Spinal cord (tissue), 10 donors: ENCODE measurements around the gene TRIM10. TPM values are rescaled to one million over a fixed set of nuclear protein-coding genes. Genes with fewer than 3 reads are reported as not detected.
A peak's percentile ranks its signal among the peaks of the same experiment; 100 is the strongest.
"Not testable (repeated sequence)": the region's sequence is repeated elsewhere in the genome, so short reads cannot be mapped to it uniquely, and the experiment has no call there.

ENCODE experiments used
- DNase-seq, 6 donors: peaks; one replicate each; pipeline versions ENCODE4 v3.0.0 to v3.0.0-alpha.2; 2013 to 2015; ENCODE audit warnings: low spot score in 6 of 6, low read depth in 4 of 6
- H3K27ac ChIP-seq: one replicate; pipeline ENCODE4 v1.5.1; 2013; ENCODE audit warnings: low read depth, low read length, control low read depth
- H3K27me3 ChIP-seq: one replicate; pipeline ENCODE4 v1.6.1; 2013; ENCODE audit warnings: low read length; ENCODE audit not compliant: control insufficient read depth, insufficient read depth
- H3K36me3 ChIP-seq: one replicate; pipeline ENCODE4 v1.6.1; 2013; ENCODE audit warnings: low read length; ENCODE audit not compliant: control insufficient read depth, insufficient read depth
- H3K4me1 ChIP-seq: one replicate; pipeline ENCODE4 v1.6.1; 2013; ENCODE audit warnings: low read length; ENCODE audit not compliant: control insufficient read depth, insufficient read depth
- H3K4me3 ChIP-seq: one replicate; pipeline ENCODE4 v1.5.1; 2013; ENCODE audit warnings: low read depth, low read length, control low read depth
- H3K9me3 ChIP-seq: one replicate; pipeline ENCODE4 v1.6.1; 2013; ENCODE audit warnings: low read length; ENCODE audit not compliant: control insufficient read depth, insufficient read depth
- WGBS: methylation state at CpG from one replicate; pipeline ENCODE4 v1.1.5; 2013; ENCODE audit warnings: missing lambda C conversion rate; ENCODE audit not compliant: insufficient coverage; 5-methylcytosine and 5-hydroxymethylcytosine counted together
- polyA plus RNA-seq, 2 donors: library from polyadenylated mRNA; unstranded; fragments of 120-200 nt; gene quantifications; one replicate each; pipeline ENCODE4 v1.2.1, GENCODE V29; 2013; ENCODE audit not compliant: insufficient read length in 2 of 2
- total RNA-seq, 2 donors: library from RNA; depleted of rRNA in 1 of 2; stranded (reverse); fragments of 120-200 nt in 1 of 2; fragments of >200 nt in 1 of 2; gene quantifications; one replicate each; pipeline versions ENCODE4 v1.2.3 to v1.2.4, GENCODE V29; 2013 to 2014
- donor health status: healthy.

TRIM10 gene
- total and polyA plus RNA-seq, 4 donors, result 0.14 to 2.2 (median 0.56) TPM

GRCh38 chr6:30130887-30131862 is 29.8 kb downstream of the TRIM10 start:
- 34% methylated on average over 16 of the region's 16 CpGs for WGBS
- H3K27me3 ChIP-seq, result peaks cover 56% of the 10 kb centered on the region

GRCh38 chr6:30130179-30130679 is 30.8 kb downstream of the TRIM10 start:
- WGBS, result no CpG with 5 or more reads among the region's 4 CpGs
- H3K27ac ChIP-seq, result no peak overlapping the region
- H3K36me3 ChIP-seq, result no peaks in the 10 kb centered on the region
- no peaks in the 10 kb centered on the region for H3K9me3 ChIP-seq
- no peak for DNase-seq
- H3K4me3 ChIP-seq, result no peak overlapping the region
- peaks cover 62% of the 10 kb centered on the region for H3K27me3 ChIP-seq
- peaks cover 12% of the 10 kb centered on the region for H3K4me1 ChIP-seq

More at GRCh38 chr6:30130887-30131862, 29.8 kb downstream of the TRIM10 start:
- H3K4me3 ChIP-seq, result no peak overlapping the region
- no peaks in the 10 kb centered on the region for H3K9me3 ChIP-seq
- no peak overlapping the region for H3K27ac ChIP-seq
- no peaks in the 10 kb centered on the region for H3K36me3 ChIP-seq
- H3K4me1 ChIP-seq, result peaks cover 12% of the 10 kb centered on the region
- DNase-seq, result peak; percentile 55 to 94 (median 65)

GRCh38 chr6:30129265-30130178 is 31.5 kb downstream of the TRIM10 start:
- Histone ChIP-seq H3K9me3 (no peaks in the 10 kb centered on the region), H3K36me3 (no peaks in the 10 kb centered on the region), H3K4me1 (peaks cover 12% of the 10 kb centered on the region), H3K27ac (no peak overlapping the region), H3K27me3 (peaks cover 61% of the 10 kb centered on the region), H3K4me3 (no peak overlapping the region)
- no peak for DNase-seq
- 96% methylated on average over 2 of the region's 10 CpGs for WGBS

- 2% methylated on average over 50 of the region's 50 CpGs for WGBS
- H3K9me3 ChIP-seq, result no peaks in the 10 kb centered on the region
- no peaks in the 10 kb centered on the region for H3K36me3 ChIP-seq
- H3K27me3 ChIP-seq, result peaks cover 65% of the 10 kb centered on the region
- H3K4me3 ChIP-seq, result no peak overlapping the region
- DNase-seq, result peak in 2 of 6 donors; percentile 14 to 17
- H3K4me1 ChIP-seq, result peaks cover 12% of the 10 kb centered on the region
- H3K27ac ChIP-seq, result no peak overlapping the region
Measured at GRCh38 chr6:30127238-30128093, 33.5 kb downstream of the TRIM10 start.

GRCh38 chr6:30122515-30122914 is 38.5 kb downstream of the TRIM10 start:
- no peak for DNase-seq
- Histone ChIP-seq H3K36me3 (no peaks in the 10 kb centered on the region), H3K27ac (no peak overlapping the region), H3K4me1 (peaks cover 5% of the 10 kb centered on the region), H3K9me3 (no peaks in the 10 kb centered on the region), H3K27me3 (peaks cover 24% of the 10 kb centered on the region), H3K4me3 (no peak overlapping the region)
- WGBS, result no CpG with 5 or more reads among the region's 2 CpGs

GRCh38 chr6:30121446-30122366 is 39.3 kb downstream of the TRIM10 start:
- H3K27ac ChIP-seq, result no peak overlapping the region
- no peak for DNase-seq
- H3K4me1 ChIP-seq, result no peaks in the 10 kb centered on the region
- 86% methylated on average over 8 of the region's 10 CpGs for WGBS
- peaks cover 16% of the 10 kb centered on the region for H3K27me3 ChIP-seq
- H3K36me3 ChIP-seq, result no peaks in the 10 kb centered on the region
- no peaks in the 10 kb centered on the region for H3K9me3 ChIP-seq
- H3K4me3 ChIP-seq, result no peak overlapping the region

GRCh38 chr6:30118691-30119090 is 42.3 kb downstream of the TRIM10 start:
- WGBS, result 100% methylated on average over 2 of the region's 5 CpGs
- peaks cover 14% of the 10 kb centered on the region for H3K27me3 ChIP-seq
- H3K36me3 ChIP-seq, H3K4me1 ChIP-seq, H3K4me3 ChIP-seq, H3K27ac ChIP-seq, H3K9me3 ChIP-seq, DNase-seq: not testable (repeated sequence)

- H3K9me3 ChIP-seq, result no peaks in the 10 kb centered on the region
- H3K27me3 ChIP-seq, result peaks cover 30% of the 10 kb centered on the region
- no CpG with 5 or more reads among the region's 6 CpGs for WGBS
- no peak for DNase-seq
- no peak overlapping the region for H3K4me3 ChIP-seq
- no peaks in the 10 kb centered on the region for H3K36me3 ChIP-seq
- no peak overlapping the region for H3K27ac ChIP-seq
- no peaks in the 10 kb centered on the region for H3K4me1 ChIP-seq
Measured at GRCh38 chr6:30116724-30117123, 44.3 kb downstream of the TRIM10 start.
